C4-2B (cell line): ENCODE measurements around the gene PTPRN.

Source experiments
- CTCF ChIP-seq: fragments of 450-650 bp; conservative IDR thresholded peaks from 2 replicates; pipeline ENCODE4 v1.5.1; 2017; ENCODE audit warnings: mild to moderate bottlenecking
- ZFX ChIP-seq: fragments of 450-650 bp; IDR thresholded peaks from 2 replicates; pipeline ENCODE4 v1.6.1; 2017

- TF ChIP-seq CTCF (no peak), ZFX (no peak)
Measured at GRCh38 chr2:219247678-219248642, 61.2 kb downstream of the PTPRN start.
